Thyroid gland (tissue), 4 donors: ENCODE results near the gene TMEM258.

Experiments
- CTCF ChIP-seq, 6 experiments: fragments of 200-600 bp in 3 of 6; fragments of 450-650 bp in 3 of 6; sonication (generic) in 3 of 6; IDR thresholded peaks; one replicate each; pipeline ENCODE4 v1.5.1; 2016 to 2019; ENCODE audit warnings: antibody characterized with exemption in 6 of 6, mild to moderate bottlenecking in 2 of 6, inconsistent platforms in 1 of 6, moderate library complexity in 1 of 6
- POLR2A ChIP-seq, 2 donors: fragments of 450-650 bp; IDR thresholded peaks; one replicate each; pipeline ENCODE4 v1.6.1; 2017; ENCODE audit warnings: antibody characterized with exemption in 2 of 2, mild to moderate bottlenecking in 2 of 2, moderate library complexity in 1 of 2

GRCh38 chr11:61773356-61773755, 19.0 kb downstream of the TMEM258 start:
- TF ChIP-seq POLR2A (IDR thresholded peaks at IDR 0.05) (no peak), CTCF (IDR thresholded peaks at IDR 0.05) (no peak)
